LNCAP (cell line): ENCODE results near the gene NAA60.

ENCODE experiments used
- TF ChIP-seq, protein P1 (sequence below): fragments of 450-650 bp; IDR thresholded peaks from 2 replicates; pipeline ENCODE4 v1.5.1; 2017; ENCODE audit warnings: mild to moderate bottlenecking

NAA60 gene

DNA sequence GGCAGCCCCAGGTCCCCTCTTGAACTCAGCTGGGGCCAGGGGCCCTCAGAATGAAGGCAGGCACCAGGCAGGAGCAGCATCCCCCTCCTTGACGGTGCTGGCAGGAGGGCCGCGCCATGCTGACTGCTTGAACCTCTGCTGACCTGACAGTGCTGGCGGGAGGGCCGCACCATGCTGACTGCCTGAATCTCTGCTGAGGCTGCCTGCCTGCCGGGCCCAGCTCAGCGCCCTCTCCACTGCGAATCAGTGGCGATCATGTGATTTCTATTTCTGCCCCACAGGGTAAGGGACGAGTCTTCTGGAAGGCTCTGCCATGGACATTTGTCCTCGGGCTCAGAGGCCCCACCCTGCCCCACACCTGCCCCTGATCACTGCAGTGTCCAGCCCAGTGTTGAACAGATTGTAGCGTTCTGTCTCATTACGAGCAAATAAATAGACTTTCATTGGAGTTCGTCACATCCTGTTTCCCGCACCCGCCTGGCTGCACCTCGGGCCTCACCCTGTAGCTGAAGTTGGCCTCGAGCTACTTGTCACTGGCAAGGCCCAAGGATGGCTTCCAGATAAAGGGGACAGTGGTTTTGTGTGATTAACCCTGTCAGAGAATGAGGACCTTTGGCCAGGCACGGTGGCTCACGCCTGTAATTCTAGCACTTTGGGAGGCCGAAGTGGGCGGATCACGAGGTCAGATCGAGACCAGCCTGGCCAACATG is 43.2 kb downstream of the NAA60 start:
- TF ChIP-seq, protein P1, sequence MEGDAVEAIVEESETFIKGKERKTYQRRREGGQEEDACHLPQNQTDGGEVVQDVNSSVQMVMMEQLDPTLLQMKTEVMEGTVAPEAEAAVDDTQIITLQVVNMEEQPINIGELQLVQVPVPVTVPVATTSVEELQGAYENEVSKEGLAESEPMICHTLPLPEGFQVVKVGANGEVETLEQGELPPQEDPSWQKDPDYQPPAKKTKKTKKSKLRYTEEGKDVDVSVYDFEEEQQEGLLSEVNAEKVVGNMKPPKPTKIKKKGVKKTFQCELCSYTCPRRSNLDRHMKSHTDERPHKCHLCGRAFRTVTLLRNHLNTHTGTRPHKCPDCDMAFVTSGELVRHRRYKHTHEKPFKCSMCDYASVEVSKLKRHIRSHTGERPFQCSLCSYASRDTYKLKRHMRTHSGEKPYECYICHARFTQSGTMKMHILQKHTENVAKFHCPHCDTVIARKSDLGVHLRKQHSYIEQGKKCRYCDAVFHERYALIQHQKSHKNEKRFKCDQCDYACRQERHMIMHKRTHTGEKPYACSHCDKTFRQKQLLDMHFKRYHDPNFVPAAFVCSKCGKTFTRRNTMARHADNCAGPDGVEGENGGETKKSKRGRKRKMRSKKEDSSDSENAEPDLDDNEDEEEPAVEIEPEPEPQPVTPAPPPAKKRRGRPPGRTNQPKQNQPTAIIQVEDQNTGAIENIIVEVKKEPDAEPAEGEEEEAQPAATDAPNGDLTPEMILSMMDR = no peak

GRCh38 chr16:3487521-3488410 is 44.3 kb downstream of the NAA60 start:
- TF ChIP-seq, protein P1 = no peak

GRCh38 chr16:3488801-3489200 is 45.3 kb downstream of the NAA60 start:
- TF ChIP-seq, protein P1 = no peak

DNA sequence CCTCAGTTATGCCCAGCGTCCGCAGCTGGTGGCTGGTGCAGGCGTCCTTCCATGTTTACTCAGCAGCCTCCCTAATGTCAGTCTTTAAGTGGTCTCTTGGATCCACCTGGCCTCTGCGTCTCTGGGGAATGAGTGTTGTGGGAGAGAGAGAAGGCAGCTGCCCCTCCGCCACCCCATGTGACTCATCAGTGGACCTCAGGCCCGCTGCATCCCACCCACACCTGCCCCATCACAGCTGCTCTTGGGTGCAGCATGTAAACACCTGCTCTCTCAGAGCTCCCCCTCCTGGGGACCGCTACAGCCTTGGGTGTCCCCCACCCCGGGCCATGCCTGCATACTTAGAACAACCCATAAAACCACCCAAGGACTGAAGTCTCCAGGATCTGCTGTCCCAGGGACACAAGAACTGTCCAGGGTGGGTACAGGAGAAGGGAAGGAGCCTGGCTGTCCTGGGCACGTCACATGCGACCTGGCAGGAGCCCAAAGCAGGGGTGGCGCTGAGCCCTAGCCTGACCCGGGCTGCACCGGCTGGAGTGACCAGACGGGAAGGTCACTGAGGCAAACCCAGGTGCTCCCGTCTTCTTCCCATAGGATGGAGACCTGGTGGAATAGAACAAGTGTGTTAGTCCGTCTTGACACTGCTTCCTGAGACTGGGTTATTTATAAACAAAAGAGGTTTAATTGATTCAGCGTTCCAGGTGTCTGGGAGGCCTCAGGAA is 47.6 kb downstream of the NAA60 start:
- TF ChIP-seq, protein P1 = no peak

- TF ChIP-seq, protein P1 = no peak
Measured at GRCh38 chr16:3492356-3492755, 48.9 kb downstream of the NAA60 start.

- TF ChIP-seq, protein P1 = no peak
Measured at GRCh38 chr16:3494386-3494973, 51.0 kb downstream of the NAA60 start.

DNA sequence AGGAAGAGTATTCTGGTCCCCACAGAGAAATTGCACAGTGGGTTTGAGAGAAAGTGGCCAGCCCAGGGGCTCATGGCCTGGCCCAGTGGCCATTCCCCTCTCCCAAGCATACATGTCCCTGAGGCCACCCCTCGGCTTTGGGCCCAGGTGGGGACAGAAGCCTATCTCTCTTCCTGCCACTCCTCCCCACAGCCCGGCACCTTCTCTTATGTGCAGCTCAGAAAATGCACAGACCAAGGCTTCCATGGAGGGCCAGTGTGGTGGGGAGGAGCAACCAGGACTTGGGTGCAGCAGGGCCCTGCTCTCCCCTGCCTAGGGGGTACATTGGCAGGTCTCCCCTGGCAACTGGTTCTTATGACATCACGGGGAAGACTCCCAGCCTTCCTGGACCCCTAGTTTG is 51.7 kb downstream of the NAA60 start, which contains the start of gene C16orf90:
TSS of gene C16orf90 (minus strand) at position 314 of the 400 bp plus-strand sequence. CDS start at position 246, 68 bp downstream.
- TF ChIP-seq, protein P1 = no peak
